K562 (cell line): Measurements from ENCODE around the gene HES4. TPM values are rescaled to one million over a fixed set of nuclear protein-coding genes. Genes with fewer than 3 reads are reported as not detected.

Experiments
- CTBP1 ChIP-seq: fragments of 450-650 bp; IDR thresholded peaks from 2 replicates; pipeline ENCODE4 v1.6.1; 2016; ENCODE audit warnings: borderline replicate concordance
- E2F6 ChIP-seq, 2 experiments: IDR thresholded peaks; 2 replicates each; pipeline ENCODE4 v1.6.1; 2011; ENCODE audit warnings: borderline replicate concordance in 1 of 2, control low read depth in 1 of 2, low read depth in 1 of 2, low read length in 1 of 2, mild to moderate bottlenecking in 1 of 2, mixed read lengths in 1 of 2, moderate library complexity in 1 of 2; ENCODE audit not compliant: insufficient read depth in 1 of 2, insufficient read length in 1 of 2, poor library complexity in 1 of 2, severe bottlenecking in 1 of 2; ENCODE audit errors: extremely low read depth in 1 of 2
- GATAD2A ChIP-seq: fragments of 450-650 bp; IDR thresholded peaks from 2 replicates; pipeline ENCODE4 v1.6.1; 2017
- KDM1A ChIP-seq, 2 experiments: fragments of 450-650 bp; IDR thresholded peaks; 2 replicates each; pipeline ENCODE4 v1.6.1; 2016; ENCODE audit warnings: mild to moderate bottlenecking in 2 of 2
- MEIS2 ChIP-seq: fragments of 450-650 bp; IDR thresholded peaks from 2 replicates; pipeline ENCODE4 v1.6.1; 2014; ENCODE audit warnings: mild to moderate bottlenecking; ENCODE audit not compliant: partially characterized antibody
- NRF1 ChIP-seq, 2 experiments: fragments of 450-650 bp; IDR thresholded peaks in 1 of 2; conservative IDR thresholded peaks in 1 of 2; 2 replicates each; pipeline ENCODE4 v1.6.1; 2014; ENCODE audit warnings: mild to moderate bottlenecking in 2 of 2
- TRIM28 ChIP-seq: fragments of 450-650 bp; IDR thresholded peaks from 2 replicates; pipeline ENCODE4 v1.6.1; 2017
- ZNF717 ChIP-seq: fragments of 250-450 bp; sonication (Bioruptor Pico); IDR thresholded peaks from 2 replicates; pipeline ENCODE4 v1.5.0; 2021
- polyA plus RNA-seq, 8 experiments: library from polyadenylated mRNA; depleted of rRNA in 4 of 8; stranded (reverse) in 5 of 8; unstranded in 3 of 8; fragments of >200 nt; fragmentation: Nextera tagmentation in 2 of 8; fragmentation: Illumina TruSeq in 1 of 8; extraction: Ambion mirVana in 2 of 8; extraction: Trizol in 1 of 8; gene quantifications; 2 replicates each; pipeline versions ENCODE4 v1.2.1 to v1.2.3, GENCODE V29; 2011 to 2014; ENCODE audit warnings: inconsistent platforms in 1 of 8, missing spikeins in 1 of 8
- total RNA-seq, 7 experiments: library from RNA; depleted of rRNA in 6 of 7; stranded (reverse); fragments of >200 nt in 6 of 7; fragmentation: Illumina TruSeq in 2 of 7; extraction: Trizol in 2 of 7; gene quantifications; 2 replicates each; pipeline versions ENCODE4 v1.2.1 to v1.2.3, GENCODE V29; 2011 to 2021; ENCODE audit warnings: low replicate concordance in 1 of 7
- TF ChIP-seq, protein P1 (sequence below): IDR thresholded peaks from 3 replicates; pipeline ENCODE4 v1.6.1; 2011; ENCODE audit warnings: borderline replicate concordance, mild to moderate bottlenecking, moderate library complexity; ENCODE audit not compliant: insufficient read length; ENCODE audit errors: extremely low read depth
- TF ChIP-seq, protein P2 (sequence below), 2 experiments: fragments of 450-650 bp; conservative IDR thresholded peaks; 2 replicates each; pipeline ENCODE4 v1.6.1; 2017; ENCODE audit warnings: mild to moderate bottlenecking in 2 of 2, moderate library complexity in 2 of 2
- TF ChIP-seq, protein P3 (sequence below): sonication (generic); formaldehyde crosslinking; IDR thresholded peaks from 2 replicates; pipeline ENCODE4 v1.5.0; 2020; ENCODE audit warnings: missing genetic modification reagents

The HES4 gene
- total and polyA plus RNA-seq, 9 of the 15 experiments (the other 6 are each of a cell fraction or from before 2014, with no cell fraction given): 0.21 to 43.7 (median 5.3) TPM; not detected in 2

DNA sequence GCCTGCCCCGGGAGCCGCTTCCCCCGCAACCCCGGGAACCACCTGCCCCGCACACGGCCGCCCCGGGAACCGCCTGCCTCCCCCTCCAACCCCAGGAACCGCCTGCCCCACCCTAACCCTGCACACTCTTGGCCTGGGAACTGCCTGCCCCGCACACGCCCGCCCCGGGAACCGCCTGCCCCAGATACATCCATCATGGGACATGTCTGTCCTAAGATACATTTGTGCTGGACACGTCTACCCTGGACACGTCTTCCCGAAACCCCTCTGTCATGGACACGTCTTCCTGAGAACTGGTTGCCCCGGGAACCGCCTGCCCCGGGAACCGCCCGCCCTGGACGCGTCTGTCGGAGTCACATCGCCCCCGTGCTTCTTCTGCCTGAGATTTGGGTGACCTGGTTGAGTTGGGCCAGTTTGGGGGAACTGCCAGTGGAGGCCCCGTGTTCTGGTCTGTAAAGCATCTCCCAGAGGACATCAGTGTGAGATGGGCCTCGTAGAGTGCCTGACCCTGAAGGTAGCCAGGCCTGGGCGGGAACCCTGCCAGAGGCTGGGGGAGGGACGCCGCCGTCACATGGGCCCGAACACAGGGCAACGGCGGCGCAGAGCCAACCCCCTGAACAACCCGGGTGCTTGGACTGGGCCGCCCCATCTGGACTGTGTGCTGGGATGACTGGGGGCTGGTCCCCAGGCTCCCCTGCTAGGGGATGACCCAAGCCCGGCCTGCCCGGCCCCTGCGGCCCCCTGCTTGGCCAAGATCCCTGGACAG, 21.6 kb downstream of the HES4 start (continued):
- TF ChIP-seq, protein P1, sequence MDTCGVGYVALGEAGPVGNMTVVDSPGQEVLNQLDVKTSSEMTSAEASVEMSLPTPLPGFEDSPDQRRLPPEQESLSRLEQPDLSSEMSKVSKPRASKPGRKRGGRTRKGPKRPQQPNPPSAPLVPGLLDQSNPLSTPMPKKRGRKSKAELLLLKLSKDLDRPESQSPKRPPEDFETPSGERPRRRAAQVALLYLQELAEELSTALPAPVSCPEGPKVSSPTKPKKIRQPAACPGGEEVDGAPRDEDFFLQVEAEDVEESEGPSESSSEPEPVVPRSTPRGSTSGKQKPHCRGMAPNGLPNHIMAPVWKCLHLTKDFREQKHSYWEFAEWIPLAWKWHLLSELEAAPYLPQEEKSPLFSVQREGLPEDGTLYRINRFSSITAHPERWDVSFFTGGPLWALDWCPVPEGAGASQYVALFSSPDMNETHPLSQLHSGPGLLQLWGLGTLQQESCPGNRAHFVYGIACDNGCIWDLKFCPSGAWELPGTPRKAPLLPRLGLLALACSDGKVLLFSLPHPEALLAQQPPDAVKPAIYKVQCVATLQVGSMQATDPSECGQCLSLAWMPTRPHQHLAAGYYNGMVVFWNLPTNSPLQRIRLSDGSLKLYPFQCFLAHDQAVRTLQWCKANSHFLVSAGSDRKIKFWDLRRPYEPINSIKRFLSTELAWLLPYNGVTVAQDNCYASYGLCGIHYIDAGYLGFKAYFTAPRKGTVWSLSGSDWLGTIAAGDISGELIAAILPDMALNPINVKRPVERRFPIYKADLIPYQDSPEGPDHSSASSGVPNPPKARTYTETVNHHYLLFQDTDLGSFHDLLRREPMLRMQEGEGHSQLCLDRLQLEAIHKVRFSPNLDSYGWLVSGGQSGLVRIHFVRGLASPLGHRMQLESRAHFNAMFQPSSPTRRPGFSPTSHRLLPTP: no peak
- TF ChIP-seq E2F6 (IDR thresholded peaks at IDR 0.05; ENCODE audit: borderline replicate concordance in 1 of 2, extremely low read depth in 1 of 2, insufficient read depth in 1 of 2, insufficient read length in 1 of 2, low read depth in 1 of 2, low read length in 1 of 2, poor library complexity in 1 of 2, severe bottlenecking in 1 of 2): peak in 1 of 2 experiments; percentile 78
- TF ChIP-seq KDM1A (IDR thresholded peaks at IDR 0.05): no peak
- TF ChIP-seq MEIS2: peak; percentile 64
- no peak for TF ChIP-seq ZNF717 (CRISPR knock-in tag)
- TF ChIP-seq NRF1 (conservative IDR thresholded peaks at IDR 0.05 in 1 of 2, IDR thresholded peaks at IDR 0.05 in 1 of 2): peak in 1 of 2 experiments; percentile 16; a peak in 1 of 4 replicates
- 0 out of 2 replicates have a peak, but pooled peaks have one; percentile 14 for TF ChIP-seq GATAD2A
- TF ChIP-seq, protein P2, sequence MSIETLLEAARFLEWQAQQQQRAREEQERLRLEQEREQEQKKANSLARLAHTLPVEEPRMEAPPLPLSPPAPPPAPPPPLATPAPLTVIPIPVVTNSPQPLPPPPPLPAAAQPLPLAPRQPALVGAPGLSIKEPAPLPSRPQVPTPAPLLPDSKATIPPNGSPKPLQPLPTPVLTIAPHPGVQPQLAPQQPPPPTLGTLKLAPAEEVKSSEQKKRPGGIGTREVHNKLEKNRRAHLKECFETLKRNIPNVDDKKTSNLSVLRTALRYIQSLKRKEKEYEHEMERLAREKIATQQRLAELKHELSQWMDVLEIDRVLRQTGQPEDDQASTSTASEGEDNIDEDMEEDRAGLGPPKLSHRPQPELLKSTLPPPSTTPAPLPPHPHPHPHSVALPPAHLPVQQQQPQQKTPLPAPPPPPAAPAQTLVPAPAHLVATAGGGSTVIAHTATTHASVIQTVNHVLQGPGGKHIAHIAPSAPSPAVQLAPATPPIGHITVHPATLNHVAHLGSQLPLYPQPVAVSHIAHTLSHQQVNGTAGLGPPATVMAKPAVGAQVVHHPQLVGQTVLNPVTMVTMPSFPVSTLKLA (conservative IDR thresholded peaks at IDR 0.05): 0 out of 4 replicates have a peak, but pooled peaks of 1 of the 2 experiments have one; percentile 15
- TF ChIP-seq TRIM28: no peak
- 0 out of 2 replicates have a peak, but pooled peaks have one; percentile 48 for TF ChIP-seq CTBP1
- TF ChIP-seq, protein P3, sequence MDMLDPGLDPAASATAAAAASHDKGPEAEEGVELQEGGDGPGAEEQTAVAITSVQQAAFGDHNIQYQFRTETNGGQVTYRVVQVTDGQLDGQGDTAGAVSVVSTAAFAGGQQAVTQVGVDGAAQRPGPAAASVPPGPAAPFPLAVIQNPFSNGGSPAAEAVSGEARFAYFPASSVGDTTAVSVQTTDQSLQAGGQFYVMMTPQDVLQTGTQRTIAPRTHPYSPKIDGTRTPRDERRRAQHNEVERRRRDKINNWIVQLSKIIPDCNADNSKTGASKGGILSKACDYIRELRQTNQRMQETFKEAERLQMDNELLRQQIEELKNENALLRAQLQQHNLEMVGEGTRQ (CRISPR knock-in tag): peak; percentile 50; the same call in 1 of the 2 replicates
